MM.1S (cell line): Measurements from ENCODE around the gene RIPOR3.

ENCODE experiments used
- EZH2 ChIP-seq: fragments of 300-600 bp; sonication (generic); optimal IDR thresholded peaks from 2 replicates; pipeline ENCODE3; 2017; ENCODE audit warnings: low read depth, mild to moderate bottlenecking, antibody characterized with exemption, low read length, mixed read lengths
- EZH2phosphoT487 ChIP-seq: fragments of 300-600 bp; sonication (generic); IDR thresholded peaks from 2 replicates; pipeline ENCODE4 v1.6.1; 2018; ENCODE audit warnings: antibody characterized with exemption, low read length
- TF ChIP-seq, protein P1 (sequence below): fragments of 300-600 bp; sonication (generic); IDR thresholded peaks from 2 replicates; pipeline ENCODE4 v1.5.1; 2016; ENCODE audit warnings: antibody characterized with exemption, low read length, mixed read lengths

DNA sequence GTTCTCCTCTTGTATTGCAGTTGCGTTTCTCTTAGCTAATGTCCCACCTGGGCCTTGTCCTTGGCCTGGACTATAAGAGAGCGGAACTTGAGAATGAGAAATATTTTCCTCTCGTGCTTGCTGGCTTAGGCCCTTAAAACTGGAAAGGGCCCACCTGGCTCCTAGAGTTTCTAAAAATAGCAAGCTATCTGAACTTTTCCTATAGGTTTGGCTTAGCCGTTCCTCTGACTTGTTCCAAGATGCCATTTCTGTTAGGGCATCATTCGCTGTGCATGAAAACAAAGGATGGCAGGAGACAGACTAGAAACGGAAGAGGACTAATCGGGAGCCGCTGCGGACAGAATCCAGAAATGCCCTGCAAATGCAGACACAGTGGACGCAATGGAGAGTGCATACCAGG lies 4.5 kb downstream of the RIPOR3 start:
- TF ChIP-seq, protein P1, sequence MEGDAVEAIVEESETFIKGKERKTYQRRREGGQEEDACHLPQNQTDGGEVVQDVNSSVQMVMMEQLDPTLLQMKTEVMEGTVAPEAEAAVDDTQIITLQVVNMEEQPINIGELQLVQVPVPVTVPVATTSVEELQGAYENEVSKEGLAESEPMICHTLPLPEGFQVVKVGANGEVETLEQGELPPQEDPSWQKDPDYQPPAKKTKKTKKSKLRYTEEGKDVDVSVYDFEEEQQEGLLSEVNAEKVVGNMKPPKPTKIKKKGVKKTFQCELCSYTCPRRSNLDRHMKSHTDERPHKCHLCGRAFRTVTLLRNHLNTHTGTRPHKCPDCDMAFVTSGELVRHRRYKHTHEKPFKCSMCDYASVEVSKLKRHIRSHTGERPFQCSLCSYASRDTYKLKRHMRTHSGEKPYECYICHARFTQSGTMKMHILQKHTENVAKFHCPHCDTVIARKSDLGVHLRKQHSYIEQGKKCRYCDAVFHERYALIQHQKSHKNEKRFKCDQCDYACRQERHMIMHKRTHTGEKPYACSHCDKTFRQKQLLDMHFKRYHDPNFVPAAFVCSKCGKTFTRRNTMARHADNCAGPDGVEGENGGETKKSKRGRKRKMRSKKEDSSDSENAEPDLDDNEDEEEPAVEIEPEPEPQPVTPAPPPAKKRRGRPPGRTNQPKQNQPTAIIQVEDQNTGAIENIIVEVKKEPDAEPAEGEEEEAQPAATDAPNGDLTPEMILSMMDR, result no peak
- TF ChIP-seq EZH2phosphoT487 (no peak), EZH2 (no peak)
